SK-N-SH treated with all-trans-retinoic acid at 6 μM for 48 hours (cell line): ENCODE measurements around the gene IQSEC3.

Source experiments
- ATAC-seq: fragments of 200-7000 bp; cut with Tn5 transposase; 3 replicates; pipeline ENCODE4 v1.9.1; 2020; ENCODE audit warnings: mild to moderate bottlenecking, moderate library complexity
- ARNTL ChIP-seq: fragments of 450-650 bp; formaldehyde crosslinking; IDR thresholded peaks from 2 replicates; pipeline ENCODE4 v1.5.0; 2020; ENCODE audit warnings: low read depth, mild to moderate bottlenecking, moderate library complexity, borderline replicate concordance
- CSDC2 ChIP-seq: fragments of 250-450 bp; sonication (Bioruptor Pico); IDR thresholded peaks from 2 replicates; pipeline ENCODE4 v1.5.0; 2020; ENCODE audit warnings: mild to moderate bottlenecking, moderate library complexity
- ESRRG ChIP-seq: fragments of 250-450 bp; sonication (Bioruptor Pico); IDR thresholded peaks from 2 replicates; pipeline ENCODE4 v1.6.1; 2021; ENCODE audit warnings: mild to moderate bottlenecking
- GLIS3 ChIP-seq: fragments of 250-450 bp; sonication (Bioruptor Pico); IDR thresholded peaks from 2 replicates; pipeline ENCODE4 v1.5.0; 2020; ENCODE audit warnings: mild to moderate bottlenecking, moderate library complexity
- ISL1 ChIP-seq: fragments of 250-450 bp; sonication (Bioruptor Pico); IDR thresholded peaks from 2 replicates; pipeline ENCODE4 v2.1.2; 2022; ENCODE audit warnings: mild to moderate bottlenecking, moderate library complexity
- OSR1 ChIP-seq: fragments of 250-450 bp; sonication (Bioruptor Pico); IDR thresholded peaks from 2 replicates; pipeline ENCODE4 v1.8.0; 2022; ENCODE audit warnings: moderate library complexity, mild to moderate bottlenecking, inconsistent platforms
- RARB ChIP-seq: fragments of 250-450 bp; sonication (Bioruptor Pico); IDR thresholded peaks from 2 replicates; pipeline ENCODE4 v1.8.0; 2021; ENCODE audit warnings: mild to moderate bottlenecking, moderate library complexity
- SNAI2 ChIP-seq: fragments of 250-450 bp; sonication (Bioruptor Pico); IDR thresholded peaks from 2 replicates; pipeline ENCODE4 v1.5.0; 2020; ENCODE audit warnings: mild to moderate bottlenecking, moderate library complexity
- TCF4 ChIP-seq: fragments of 250-450 bp; sonication (Bioruptor Pico); IDR thresholded peaks from 2 replicates; pipeline ENCODE4 v1.8.0; 2021; ENCODE audit warnings: mild to moderate bottlenecking, moderate library complexity, borderline replicate concordance
- ZC3H10 ChIP-seq: fragments of 250-450 bp; sonication (Bioruptor Pico); IDR thresholded peaks from 2 replicates; pipeline ENCODE4 v1.5.1; 2021; ENCODE audit warnings: mild to moderate bottlenecking, moderate library complexity
- ZFP3 ChIP-seq: fragments of 250-450 bp; sonication (Bioruptor Pico); IDR thresholded peaks from 2 replicates; pipeline ENCODE4 v1.5.0; 2020; ENCODE audit warnings: mild to moderate bottlenecking, moderate library complexity
- ZNF565 ChIP-seq: fragments of 450-650 bp; formaldehyde crosslinking; conservative IDR thresholded peaks from 2 replicates; pipeline ENCODE4 v1.5.0; 2020; ENCODE audit warnings: low read depth, mild to moderate bottlenecking, moderate library complexity
- ZNF70 ChIP-seq: fragments of 450-650 bp; formaldehyde crosslinking; IDR thresholded peaks from 2 replicates; pipeline ENCODE4 v1.5.0; 2020; ENCODE audit warnings: mild to moderate bottlenecking, moderate library complexity
- ZNF8 ChIP-seq: fragments of 450-650 bp; formaldehyde crosslinking; IDR thresholded peaks from 2 replicates; pipeline ENCODE4 v1.5.0; 2020; ENCODE audit warnings: mild to moderate bottlenecking, moderate library complexity
- TF ChIP-seq, protein P1 (sequence below): fragments of 250-450 bp; sonication (Bioruptor Pico); IDR thresholded peaks from 2 replicates; pipeline ENCODE4 v1.5.1; 2020; ENCODE audit warnings: low read depth, mild to moderate bottlenecking, moderate library complexity
- TF ChIP-seq, protein P2 (sequence below): fragments of 250-450 bp; sonication (Bioruptor Pico); IDR thresholded peaks from 2 replicates; pipeline ENCODE4 v1.8.0; 2020; ENCODE audit warnings: mild to moderate bottlenecking, moderate library complexity, borderline replicate concordance

The IQSEC3 gene

DNA sequence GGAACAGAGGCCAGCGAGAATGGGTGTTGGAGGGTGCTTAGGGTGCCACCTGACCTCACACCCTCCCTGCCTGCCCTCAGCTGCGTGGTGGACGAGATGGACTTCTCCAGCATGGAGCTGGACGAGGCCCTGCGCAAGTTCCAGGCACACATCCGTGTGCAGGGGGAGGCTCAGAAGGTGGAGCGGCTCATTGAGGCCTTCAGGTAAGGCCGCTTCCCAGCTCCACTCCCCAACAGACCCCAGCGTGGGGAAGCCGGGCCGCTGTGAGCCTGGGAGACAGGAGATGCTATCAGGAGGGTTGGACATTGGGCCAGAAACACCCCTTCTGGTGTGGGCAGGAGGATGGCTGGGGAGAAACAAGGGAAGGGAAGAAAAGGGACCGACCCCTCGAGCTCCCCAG is 90.4 kb downstream of the IQSEC3 start:
- TF ChIP-seq GLIS3 (CRISPR knock-in tag): no peak
- TF ChIP-seq, protein P1, sequence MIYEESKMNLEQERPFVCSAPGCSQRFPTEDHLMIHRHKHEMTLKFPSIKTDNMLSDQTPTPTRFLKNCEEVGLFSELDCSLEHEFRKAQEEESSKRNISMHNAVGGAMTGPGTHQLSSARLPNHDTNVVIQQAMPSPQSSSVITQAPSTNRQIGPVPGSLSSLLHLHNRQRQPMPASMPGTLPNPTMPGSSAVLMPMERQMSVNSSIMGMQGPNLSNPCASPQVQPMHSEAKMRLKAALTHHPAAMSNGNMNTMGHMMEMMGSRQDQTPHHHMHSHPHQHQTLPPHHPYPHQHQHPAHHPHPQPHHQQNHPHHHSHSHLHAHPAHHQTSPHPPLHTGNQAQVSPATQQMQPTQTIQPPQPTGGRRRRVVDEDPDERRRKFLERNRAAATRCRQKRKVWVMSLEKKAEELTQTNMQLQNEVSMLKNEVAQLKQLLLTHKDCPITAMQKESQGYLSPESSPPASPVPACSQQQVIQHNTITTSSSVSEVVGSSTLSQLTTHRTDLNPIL (CRISPR knock-in tag): no peak
- no peak for ATAC-seq

DNA sequence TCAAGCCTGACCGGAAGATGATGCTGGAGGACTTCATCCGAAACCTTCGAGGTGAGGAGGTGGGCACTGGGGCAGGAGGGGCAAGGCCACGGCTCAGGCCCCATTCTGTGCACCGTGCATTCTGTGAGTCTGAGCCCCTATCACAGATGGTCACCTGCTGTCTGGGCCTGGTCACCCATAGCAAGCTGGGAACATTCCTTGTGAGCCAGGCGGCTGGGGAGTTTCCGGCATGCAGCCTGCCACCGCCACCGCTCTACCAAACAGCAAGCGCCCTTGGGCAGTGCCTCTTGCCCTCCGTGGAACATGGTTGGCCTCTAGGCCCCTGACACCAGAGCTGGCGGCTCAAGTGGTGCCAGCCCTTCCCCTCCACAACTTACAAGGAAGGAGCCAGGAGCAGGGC is 91.1 kb downstream of the IQSEC3 start:
- TF ChIP-seq CSDC2 (CRISPR knock-in tag): no peak
- TF ChIP-seq, protein P1 (CRISPR knock-in tag): no peak
- TF ChIP-seq, all 23 proteins: peak for 0
- ATAC-seq: no peak

DNA sequence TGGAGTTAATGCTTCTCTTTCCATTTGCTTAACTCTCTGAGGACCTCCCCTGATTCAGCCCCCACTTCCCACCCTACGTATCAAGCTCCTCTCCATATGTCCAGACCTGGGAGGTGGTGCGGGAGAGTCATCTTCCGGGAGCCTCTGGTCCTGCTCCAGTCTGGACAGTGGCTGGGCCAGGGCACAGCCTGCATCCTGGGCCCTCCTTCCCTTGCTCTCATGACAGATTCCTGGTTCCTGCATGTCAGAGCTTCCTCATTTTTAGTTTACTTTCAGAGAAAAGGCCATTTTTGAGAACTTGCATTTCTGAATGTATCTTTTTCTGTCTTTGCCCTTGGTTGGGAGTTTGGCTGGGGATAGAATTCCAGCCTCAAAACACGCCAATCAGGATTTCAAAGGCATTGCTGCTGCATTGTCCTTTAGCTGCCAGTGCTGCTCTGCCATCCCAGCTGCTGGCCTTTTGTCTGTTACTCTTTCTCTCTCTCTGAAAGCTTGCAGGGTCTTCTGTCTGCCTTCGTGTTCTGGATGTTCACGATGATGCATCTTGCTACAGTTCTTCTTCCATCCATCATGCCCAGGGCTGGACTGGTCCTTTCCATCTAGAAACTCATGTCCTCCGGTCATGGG is 92.7 kb downstream of the IQSEC3 start:
- TF ChIP-seq ZFP3 (CRISPR knock-in tag) (no peak), ARNTL (no peak), ZNF8 (no peak)
- TF ChIP-seq, protein P2, sequence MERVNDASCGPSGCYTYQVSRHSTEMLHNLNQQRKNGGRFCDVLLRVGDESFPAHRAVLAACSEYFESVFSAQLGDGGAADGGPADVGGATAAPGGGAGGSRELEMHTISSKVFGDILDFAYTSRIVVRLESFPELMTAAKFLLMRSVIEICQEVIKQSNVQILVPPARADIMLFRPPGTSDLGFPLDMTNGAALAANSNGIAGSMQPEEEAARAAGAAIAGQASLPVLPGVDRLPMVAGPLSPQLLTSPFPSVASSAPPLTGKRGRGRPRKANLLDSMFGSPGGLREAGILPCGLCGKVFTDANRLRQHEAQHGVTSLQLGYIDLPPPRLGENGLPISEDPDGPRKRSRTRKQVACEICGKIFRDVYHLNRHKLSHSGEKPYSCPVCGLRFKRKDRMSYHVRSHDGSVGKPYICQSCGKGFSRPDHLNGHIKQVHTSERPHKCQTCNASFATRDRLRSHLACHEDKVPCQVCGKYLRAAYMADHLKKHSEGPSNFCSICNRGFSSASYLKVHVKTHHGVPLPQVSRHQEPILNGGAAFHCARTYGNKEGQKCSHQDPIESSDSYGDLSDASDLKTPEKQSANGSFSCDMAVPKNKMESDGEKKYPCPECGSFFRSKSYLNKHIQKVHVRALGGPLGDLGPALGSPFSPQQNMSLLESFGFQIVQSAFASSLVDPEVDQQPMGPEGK: no peak
- TF ChIP-seq, all 23 proteins: peak for 0
- no peak for ATAC-seq

DNA sequence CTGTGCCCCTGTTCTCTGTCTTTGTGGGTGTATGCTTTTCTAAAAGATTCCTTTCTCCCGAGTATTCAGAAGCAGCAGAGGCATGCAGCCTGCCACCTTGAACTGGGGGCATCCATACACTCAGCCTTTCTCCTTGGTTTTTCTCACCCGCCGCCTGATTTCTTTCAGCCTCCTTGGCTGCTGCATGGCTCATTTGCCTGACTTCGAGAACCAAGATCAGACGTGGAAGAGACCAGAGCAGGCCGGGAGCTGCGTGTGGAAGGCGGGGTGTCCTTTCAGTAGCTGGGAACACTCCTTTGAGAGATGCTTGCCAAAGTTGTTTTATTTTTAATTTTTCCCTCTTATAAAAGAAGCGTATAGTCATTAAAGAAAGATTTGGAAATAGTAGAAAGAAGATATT is 94.3 kb downstream of the IQSEC3 start:
- ATAC-seq: no peak
- no peak for TF ChIP-seq ZNF70 (CRISPR knock-in tag)
- TF ChIP-seq TCF4 (CRISPR knock-in tag): no peak
- TF ChIP-seq RARB (CRISPR knock-in tag): no peak
- no peak for TF ChIP-seq ARNTL
- TF ChIP-seq ZNF565 (CRISPR knock-in tag): no peak
- TF ChIP-seq, protein P2: no peak
- no peak for TF ChIP-seq ISL1
- TF ChIP-seq GLIS3 (CRISPR knock-in tag): no peak
- no peak for TF ChIP-seq OSR1 (CRISPR knock-in tag)
- TF ChIP-seq, all 23 proteins: peak for 0

DNA sequence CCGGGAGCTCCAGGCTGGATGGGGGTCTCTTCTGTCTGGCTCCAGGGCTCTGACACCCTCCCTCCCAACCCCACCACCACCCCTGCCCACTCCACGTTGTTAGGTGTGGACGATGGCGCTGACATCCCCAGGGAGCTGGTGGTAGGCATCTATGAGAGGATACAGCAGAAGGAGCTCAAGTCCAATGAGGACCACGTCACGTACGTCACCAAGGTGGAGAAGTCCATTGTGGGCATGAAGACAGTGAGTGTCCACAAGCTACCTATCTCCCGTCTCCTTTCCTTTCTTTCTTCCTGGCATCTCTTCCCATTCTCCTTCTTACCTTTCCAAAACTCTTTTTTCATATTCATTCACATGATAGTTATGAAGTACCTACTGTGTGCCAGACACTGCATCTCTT is 95.3 kb downstream of the IQSEC3 start:
- TF ChIP-seq ISL1 (no peak), SNAI2 (CRISPR knock-in tag) (no peak), RARB (CRISPR knock-in tag) (no peak), ZC3H10 (CRISPR knock-in tag) (no peak), ZNF8 (no peak), ESRRG (CRISPR knock-in tag) (no peak), TCF4 (CRISPR knock-in tag) (no peak), ZNF565 (CRISPR knock-in tag) (no peak), ARNTL (no peak)
- TF ChIP-seq, protein P1 (CRISPR knock-in tag): no peak
- no peak for ATAC-seq
